ENCODE data around the gene BGLAP.

Gene BGLAP

GRCh38 chr1:156279837-156280236 is 37.9 kb downstream of the BGLAP start:
- Histone ChIP-seq H2AFZ (ENCODE audit: low read depth, low read length) (no peak overlapping the region), H3K4me1 (ENCODE audit: low read length) (peaks cover 19% of the 10 kb centered on the region), H3K4me3 (ENCODE audit: low read length) (no peak overlapping the region), H3K9me3 (ENCODE audit: insufficient read depth, low read length) (no peaks in the 10 kb centered on the region), H3K36me3 (replicated peaks; ENCODE audit: low read depth, low read length) (peaks cover 41% of the 10 kb centered on the region), H3K27ac (ENCODE audit: low read length) (no peak overlapping the region), H4K20me1 (ENCODE audit: insufficient read depth, low read length) (peaks cover 5% of the 10 kb centered on the region), H3K4me2 (ENCODE audit: low read length) (no peak overlapping the region), H3K9ac (ENCODE audit: low read length) (no peak overlapping the region), H3K27me3 (ENCODE audit: low read depth, low read length) (no peaks in the 10 kb centered on the region), H3K79me2 (ENCODE audit: low read length) (peaks cover 62% of the 10 kb centered on the region)
- TF ChIP-seq EZH2phosphoT487 (IDR thresholded peaks at IDR 0.05; ENCODE audit: low read depth) (no peak), CTCF (IDR thresholded peaks at IDR 0.05; ENCODE audit: low read depth, low read length) (no peak)

GRCh38 chr1:156281281-156281680 is 39.3 kb downstream of the BGLAP start:
- no peaks in the 10 kb centered on the region for H3K9me3 ChIP-seq (ENCODE audit: insufficient read depth, low read length)
- H4K20me1 ChIP-seq (ENCODE audit: insufficient read depth, low read length), result peaks cover 5% of the 10 kb centered on the region
- peak overlapping the region; percentile 67 for H3K27ac ChIP-seq (ENCODE audit: low read length)
- peaks cover 19% of the 10 kb centered on the region for H3K4me1 ChIP-seq (ENCODE audit: low read length)
- H2AFZ ChIP-seq (ENCODE audit: low read depth, low read length), result no peak overlapping the region
- TF ChIP-seq EZH2phosphoT487 (IDR thresholded peaks at IDR 0.05; ENCODE audit: low read depth), result no peak
- no peak for TF ChIP-seq CTCF (IDR thresholded peaks at IDR 0.05; ENCODE audit: low read depth, low read length)
- peak overlapping the region; percentile 96 for H3K4me2 ChIP-seq (ENCODE audit: low read length)
- peak overlapping the region; percentile 88 for H3K4me3 ChIP-seq (ENCODE audit: low read length)
- H3K27me3 ChIP-seq (ENCODE audit: low read depth, low read length), result no peaks in the 10 kb centered on the region
- peaks cover 62% of the 10 kb centered on the region for H3K79me2 ChIP-seq (ENCODE audit: low read length)
- H3K9ac ChIP-seq (ENCODE audit: low read length), result peak overlapping the region; percentile 94
- peaks cover 33% of the 10 kb centered on the region for H3K36me3 ChIP-seq (replicated peaks; ENCODE audit: low read depth, low read length)

- peak overlapping the region; percentile 94 for H3K9ac ChIP-seq (ENCODE audit: low read length)
- H3K4me2 ChIP-seq (ENCODE audit: low read length), result peak overlapping the region; percentile 96
- peaks cover 5% of the 10 kb centered on the region for H4K20me1 ChIP-seq (ENCODE audit: insufficient read depth, low read length)
- peak overlapping the region; percentile 10; the same call in 1 of the 2 replicates for H2AFZ ChIP-seq (ENCODE audit: low read depth, low read length)
- H3K9me3 ChIP-seq (ENCODE audit: insufficient read depth, low read length), result no peaks in the 10 kb centered on the region
- H3K36me3 ChIP-seq (replicated peaks; ENCODE audit: low read depth, low read length), result peaks cover 27% of the 10 kb centered on the region
- H3K79me2 ChIP-seq (ENCODE audit: low read length), result peaks cover 62% of the 10 kb centered on the region
- TF ChIP-seq EZH2phosphoT487 (IDR thresholded peaks at IDR 0.05; ENCODE audit: low read depth) (no peak), CTCF (IDR thresholded peaks at IDR 0.05; ENCODE audit: low read depth, low read length) (no peak)
- peak overlapping the region; percentile 67 for H3K27ac ChIP-seq (ENCODE audit: low read length)
- H3K4me1 ChIP-seq (ENCODE audit: low read length), result peaks cover 19% of the 10 kb centered on the region
- no peaks in the 10 kb centered on the region for H3K27me3 ChIP-seq (ENCODE audit: low read depth, low read length)
- peak overlapping the region; percentile 88 for H3K4me3 ChIP-seq (ENCODE audit: low read length)
Observed at GRCh38 chr1:156281693-156282478, 39.9 kb downstream of the BGLAP start.

- peak within 1 kb of the TSS; percentile 87 for H2AFZ ChIP-seq (ENCODE audit: low read depth, low read length)
- H3K36me3 ChIP-seq (replicated peaks; ENCODE audit: low read depth, low read length), result peaks cover 24% of the 10 kb centered on the region
- peaks cover 62% of the 10 kb centered on the region for H3K79me2 ChIP-seq (ENCODE audit: low read length)
- H3K4me2 ChIP-seq (ENCODE audit: low read length), result peak within 1 kb of the TSS; percentile 96
- H3K9ac ChIP-seq (ENCODE audit: low read length), result peak within 1 kb of the TSS; percentile 94
- H3K4me3 ChIP-seq (ENCODE audit: low read length), result peak within 1 kb of the TSS; percentile 88
- no peak for TF ChIP-seq CTCF (IDR thresholded peaks at IDR 0.05; ENCODE audit: low read depth, low read length)
- TF ChIP-seq EZH2phosphoT487 (IDR thresholded peaks at IDR 0.05; ENCODE audit: low read depth), result no peak
- peak within 1 kb of the TSS; percentile 67 for H3K27ac ChIP-seq (ENCODE audit: low read length)
- no peaks in the 10 kb centered on the region for H3K9me3 ChIP-seq (ENCODE audit: insufficient read depth, low read length)
- peaks cover 5% of the 10 kb centered on the region for H4K20me1 ChIP-seq (ENCODE audit: insufficient read depth, low read length)
- H3K4me1 ChIP-seq (ENCODE audit: low read length), result peaks cover 19% of the 10 kb centered on the region
- no peaks in the 10 kb centered on the region for H3K27me3 ChIP-seq (ENCODE audit: low read depth, low read length)
Observed at GRCh38 chr1:156282479-156283222, 40.7 kb downstream of the BGLAP start, which contains the start of gene SMG5. SMG5 (minus strand) TSS chr1:156282825; CDS start chr1:156282680, 145 bp downstream.

Measured in OCI-LY3 (cell line).